Retinal pigment epithelial cell (primary cell): ENCODE measurements around the gene BDH1.

ENCODE experiments used
- DNase-seq: peaks from one replicate; pipeline ENCODE4 v3.0.0-alpha.2; 2010; ENCODE audit warnings: low read depth
- H3K4me3 ChIP-seq: 2 replicates; pipeline ENCODE4 v1.5.1; 2011; ENCODE audit warnings: mild to moderate bottlenecking, low read length, control low read depth, moderate library complexity
- CTCF ChIP-seq: conservative IDR thresholded peaks from 2 replicates; pipeline ENCODE4 v1.5.1; 2011; ENCODE audit warnings: low read depth, low read length, control low read depth, inconsistent platforms

BDH1 gene

DNA sequence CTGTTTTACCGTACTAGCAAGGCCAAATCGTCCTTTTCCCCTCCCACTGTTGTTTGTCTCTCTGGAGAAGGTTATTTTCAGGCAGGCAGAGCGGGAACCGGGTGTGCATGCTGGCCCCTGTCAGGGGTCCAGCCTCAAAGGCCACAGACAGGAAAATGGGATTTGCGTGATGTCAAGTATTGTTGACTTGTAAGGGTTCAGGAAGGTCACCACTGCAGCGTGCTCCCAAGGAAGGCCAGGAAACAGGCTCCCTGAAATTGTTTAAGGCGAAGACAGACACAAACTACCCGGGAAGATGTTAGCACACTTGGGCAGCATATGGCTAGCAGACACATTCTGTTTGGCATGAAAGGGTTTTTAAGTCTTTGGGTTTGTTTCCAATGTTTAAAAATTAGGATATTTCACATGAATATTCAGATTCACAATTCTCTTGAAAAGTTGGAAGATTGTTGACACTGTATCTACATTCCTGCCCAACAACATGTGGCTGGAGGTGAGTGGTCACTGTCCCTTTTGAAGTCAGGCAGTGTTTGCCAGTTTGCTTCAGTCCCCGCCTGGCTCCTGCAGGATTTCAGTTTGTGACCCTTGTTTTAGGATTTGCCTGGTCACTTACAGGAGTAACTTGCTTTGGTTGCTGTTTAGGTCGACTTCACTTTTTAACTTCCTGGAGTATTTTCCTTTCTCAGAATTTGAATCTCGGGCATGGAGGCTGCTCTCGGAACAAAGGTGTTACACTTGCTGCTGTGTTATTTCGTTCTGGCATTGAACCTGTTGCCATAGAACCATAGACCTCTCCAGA lies 90.4 kb downstream of the BDH1 start:
- no peak for TF ChIP-seq CTCF
- DNase-seq = no peak
- H3K4me3 ChIP-seq = no peak overlapping the region

DNA sequence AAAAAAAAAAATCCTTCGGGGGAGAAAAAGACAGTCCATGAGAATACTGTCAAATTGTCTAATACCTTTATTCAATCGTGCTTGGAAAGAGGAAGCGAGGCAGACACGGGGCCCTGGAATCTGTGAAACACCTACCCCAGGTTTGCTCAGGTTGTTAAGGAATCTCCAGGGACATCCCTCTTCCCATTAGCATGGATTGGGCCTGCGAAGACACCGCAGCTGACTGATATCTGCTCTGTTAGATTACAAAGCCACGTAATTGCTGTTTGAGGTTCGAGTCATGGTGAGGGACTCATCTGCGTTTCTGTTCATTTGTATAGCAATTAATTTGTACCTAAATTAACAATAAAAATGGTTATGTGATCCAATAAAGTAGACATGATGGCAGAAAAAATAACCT lies 91.0 kb downstream of the BDH1 start:
- no peak for TF ChIP-seq CTCF
- DNase-seq = no peak
- no peak overlapping the region for H3K4me3 ChIP-seq

GRCh38 chr3:197463279-197463678 lies 92.5 kb downstream of the BDH1 start:
- DNase-seq = peak; percentile 41
- TF ChIP-seq CTCF = no peak

DNA sequence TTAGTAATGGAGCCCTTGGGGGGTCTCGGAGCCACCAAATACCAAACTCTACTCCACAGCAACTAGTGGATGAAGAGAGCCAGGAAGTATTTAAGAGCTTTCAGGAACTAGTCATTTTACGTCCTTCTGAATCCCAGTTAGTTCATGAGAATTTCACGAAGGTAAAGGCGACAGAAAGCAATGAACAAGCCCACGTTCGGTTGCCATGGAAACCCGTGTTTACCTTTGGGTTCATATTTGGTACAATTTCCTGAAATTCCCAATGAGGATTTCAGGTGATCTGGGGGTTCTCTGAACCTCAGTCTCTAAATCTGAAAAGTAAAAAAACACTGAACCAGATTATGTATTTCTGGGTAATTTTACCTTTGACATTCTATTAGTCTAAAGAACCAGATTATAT lies 93.0 kb downstream of the BDH1 start:
- no peak for TF ChIP-seq CTCF
- DNase-seq = no peak
- no peak overlapping the region for H3K4me3 ChIP-seq

More at GRCh38 chr3:197463279-197463678, 92.5 kb downstream of the BDH1 start:
- H3K4me3 ChIP-seq = no peak overlapping the region

- no peak overlapping the region for H3K4me3 ChIP-seq
- no peak for DNase-seq
- TF ChIP-seq CTCF = no peak
Observed at GRCh38 chr3:197460639-197461038, 95.1 kb downstream of the BDH1 start.

DNA sequence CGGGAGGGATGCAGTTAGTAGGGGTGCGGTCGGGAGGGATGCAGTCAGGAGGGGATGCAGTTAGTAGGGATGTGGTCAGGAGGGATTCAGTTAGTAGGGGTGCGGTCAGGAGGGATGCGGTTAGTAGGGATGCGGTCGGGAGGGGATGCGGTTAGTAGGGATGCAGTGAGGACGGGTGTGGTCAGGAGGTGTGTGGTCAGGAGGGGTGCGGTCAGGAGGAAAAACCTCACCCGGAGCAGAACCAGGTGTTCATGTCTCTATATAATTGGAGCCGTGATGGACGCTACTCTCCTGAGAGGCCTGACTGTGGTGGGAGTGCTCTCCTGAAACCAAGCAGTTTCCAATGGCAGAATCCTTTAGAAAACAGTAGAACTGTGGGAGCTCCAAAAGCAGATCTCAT lies 95.8 kb downstream of the BDH1 start:
- TF ChIP-seq CTCF = no peak
- no peak overlapping the region for H3K4me3 ChIP-seq
- DNase-seq = no peak
